ENCODE measurements around the gene CTDP1. TPM values are rescaled to one million over a fixed set of nuclear protein-coding genes. Genes with fewer than 3 reads are reported as not detected.

Gene CTDP1
- 15.7 TPM for total RNA-seq

GRCh38 chr18:79679552-79680099 lies at the start of gene CTDP1:
TSS of gene CTDP1 (plus strand) at chr18:79679803. CDS start at chr18:79679948, 145 bp downstream.
- ATAC-seq = peak; percentile 95
- intact Hi-C loops (cut with DNase I) = no loop called here
- DNase-seq (ENCODE audit: low spot score) = peak; percentile 95

- DNase-seq (ENCODE audit: low spot score) (peak; percentile 39), ATAC-seq (no peak)
These were observed 49.1 kb upstream of the CTDP1 start for GRCh38 chr18:79630281-79631095.

GRCh38 chr18:79631096-79631507 lies 48.5 kb upstream of the CTDP1 start:
- no peak for ATAC-seq
- DNase-seq (ENCODE audit: low spot score) = no peak
- intact Hi-C loops (cut with DNase I) = no loop called here

More at GRCh38 chr18:79630281-79631095, 49.1 kb upstream of the CTDP1 start:
- intact Hi-C loops (cut with DNase I) = no loop called here

GRCh38 chr18:79631761-79632446 lies 47.7 kb upstream of the CTDP1 start:
- DNase-seq (ENCODE audit: low spot score) (peak; percentile 45), ATAC-seq (no peak)
- intact Hi-C loops (cut with DNase I) = no loop called here

GRCh38 chr18:79632765-79633164 lies 46.8 kb upstream of the CTDP1 start:
- ATAC-seq = no peak
- DNase-seq (ENCODE audit: low spot score) = peak; percentile 25
- intact Hi-C loops (cut with DNase I) = no loop called here

GRCh38 chr18:79634186-79634585 lies 45.4 kb upstream of the CTDP1 start:
- DNase-seq (ENCODE audit: low spot score) = no peak
- ATAC-seq = no peak
- intact Hi-C loops (cut with DNase I) = no loop called here

GRCh38 chr18:79634593-79635426 lies 44.8 kb upstream of the CTDP1 start:
- no peak for ATAC-seq
- no peak for DNase-seq (ENCODE audit: low spot score)
- intact Hi-C loops (cut with DNase I) = no loop called here

GRCh38 chr18:79635427-79635726 lies 44.2 kb upstream of the CTDP1 start:
- no peak for ATAC-seq

GRCh38 chr18:79637181-79637920 lies 42.3 kb upstream of the CTDP1 start:
- ATAC-seq (no peak), DNase-seq (ENCODE audit: low spot score) (no peak)
- intact Hi-C loops (cut with DNase I) = no loop called here

More at GRCh38 chr18:79635427-79635726, 44.2 kb upstream of the CTDP1 start:
- no peak for DNase-seq (ENCODE audit: low spot score)
- intact Hi-C loops (cut with DNase I) = no loop called here

GRCh38 chr18:79637921-79638909 lies 41.4 kb upstream of the CTDP1 start:
- intact Hi-C loops (cut with DNase I) = no loop called here
- ATAC-seq = no peak

GRCh38 chr18:79639072-79639829 lies 40.4 kb upstream of the CTDP1 start:
- intact Hi-C loops (cut with DNase I) = no loop called here
- peak; percentile 47 for ATAC-seq

More at GRCh38 chr18:79637921-79638909, 41.4 kb upstream of the CTDP1 start:
- DNase-seq (ENCODE audit: low spot score) = no peak

GRCh38 chr18:79640064-79640672 lies 39.4 kb upstream of the CTDP1 start:
- ATAC-seq (no peak), DNase-seq (ENCODE audit: low spot score) (no peak)
- intact Hi-C loops (cut with DNase I) = loop anchor here (5.0 kb wide), 1 partner anchor 258 kb away; no protein-coding TSS in a partner anchor

More at GRCh38 chr18:79639072-79639829, 40.4 kb upstream of the CTDP1 start:
- no peak for DNase-seq (ENCODE audit: low spot score)

- intact Hi-C loops (cut with DNase I) = loop anchor here (5.0 kb wide), 1 partner anchor 259 kb away; no protein-coding TSS in a partner anchor
- DNase-seq (ENCODE audit: low spot score) (no peak), ATAC-seq (no peak)
These were observed 38.7 kb upstream of the CTDP1 start for GRCh38 chr18:79640875-79641274.

GRCh38 chr18:79641722-79642497 lies 37.7 kb upstream of the CTDP1 start:
- DNase-seq (ENCODE audit: low spot score) = no peak
- no peak for ATAC-seq
- intact Hi-C loops (cut with DNase I) = loop anchor here (5.0 kb wide), 1 partner anchor 260 kb away; no protein-coding TSS in a partner anchor

GRCh38 chr18:79642626-79643025 lies 37.0 kb upstream of the CTDP1 start:
- ATAC-seq (no peak), DNase-seq (ENCODE audit: low spot score) (no peak)
- intact Hi-C loops (cut with DNase I) = loop anchor here (5.0 kb wide), 1 partner anchor 260 kb away; no protein-coding TSS in a partner anchor

Data from sciatic nerve (tissue), 2 donors.